CD14-positive monocyte (primary cell): ENCODE results near the gene KIF16B. TPM values are rescaled to one million over a fixed set of nuclear protein-coding genes. Genes with fewer than 3 reads are reported as not detected.

Source experiments
- DNase-seq, 3 donors: peaks; one replicate each; pipeline ENCODE4 v3.0.0-alpha.2; 2011 to 2022
- H2AFZ ChIP-seq: 2 replicates; pipeline ENCODE4 v1.6.0; 2012; ENCODE audit warnings: mild to moderate bottlenecking, low read depth, low read length, inconsistent platforms; ENCODE audit not compliant: insufficient read depth, poor library complexity, severe bottlenecking
- H3K27ac ChIP-seq, 2 donors: 1 replicate in 1 of 2; 2 replicates in 1 of 2; pipeline ENCODE4 v1.5.1; 2012 to 2013; ENCODE audit warnings: low read length in 2 of 2, control low read depth in 1 of 2, inconsistent platforms in 1 of 2, low read depth in 1 of 2, mild to moderate bottlenecking in 1 of 2
- H3K27me3 ChIP-seq, 2 donors: one replicate each; pipeline versions ENCODE4 v1.6.0 to v1.6.1; 2011 to 2013; ENCODE audit warnings: low read length in 2 of 2; ENCODE audit not compliant: control insufficient read depth in 2 of 2, insufficient read depth in 2 of 2
- H3K36me3 ChIP-seq, 2 donors: replicated peaks in 1 of 2; 1 replicate in 1 of 2; 2 replicates in 1 of 2; pipeline versions ENCODE4 v1.5.1 to v1.6.1; 2012 to 2013; ENCODE audit warnings: low read length in 2 of 2, control low read depth in 1 of 2, inconsistent platforms in 1 of 2, mild to moderate bottlenecking in 1 of 2; ENCODE audit not compliant: insufficient read depth in 2 of 2, control insufficient read depth in 1 of 2
- H3K4me1 ChIP-seq, 2 donors: 1 replicate in 1 of 2; 2 replicates in 1 of 2; pipeline versions ENCODE4 v1.5.1 to v1.6.1; 2012 to 2013; ENCODE audit warnings: low read length in 2 of 2, control low read depth in 1 of 2, inconsistent platforms in 1 of 2, mild to moderate bottlenecking in 1 of 2, moderate library complexity in 1 of 2; ENCODE audit not compliant: insufficient read depth in 2 of 2, control insufficient read depth in 1 of 2
- H3K4me2 ChIP-seq: replicated peaks from 2 replicates; pipeline ENCODE3; 2012; ENCODE audit warnings: low read length, moderate library complexity, mild to moderate bottlenecking; ENCODE audit not compliant: poor library complexity, severe bottlenecking; ENCODE audit errors: extremely low read depth
- H3K4me3 ChIP-seq, 3 experiments: fragments of 200-600 bp in 1 of 3; sonication (generic) in 1 of 3; replicated peaks in 1 of 3; 1 replicate in 2 of 3; 2 replicates in 1 of 3; pipeline ENCODE4 v1.5.1; 2011 to 2013; ENCODE audit warnings: low read length in 3 of 3, mild to moderate bottlenecking in 3 of 3, control low read depth in 2 of 3, low read depth in 2 of 3, inconsistent platforms in 1 of 3, moderate library complexity in 1 of 3
- H3K79me2 ChIP-seq: 2 replicates; pipeline ENCODE4 v1.6.0; 2012; ENCODE audit warnings: mild to moderate bottlenecking, control low read depth, inconsistent platforms, low read length, moderate library complexity; ENCODE audit not compliant: insufficient read depth
- H3K9ac ChIP-seq: 2 replicates; pipeline ENCODE4 v1.6.0; 2017; ENCODE audit warnings: low read length, mild to moderate bottlenecking; ENCODE audit not compliant: insufficient read depth, poor library complexity, severe bottlenecking
- H3K9me3 ChIP-seq, 2 donors: replicated peaks in 1 of 2; 1 replicate in 1 of 2; 2 replicates in 1 of 2; pipeline versions ENCODE4 v1.5.1 to v1.6.1; 2012 to 2013; ENCODE audit warnings: low read length in 2 of 2, control low read depth in 1 of 2; ENCODE audit not compliant: control insufficient read depth in 1 of 2, insufficient read depth in 1 of 2
- H4K20me1 ChIP-seq: 2 replicates; pipeline ENCODE4 v1.6.0; 2012; ENCODE audit warnings: mild to moderate bottlenecking, low read length, control low read depth, moderate library complexity; ENCODE audit not compliant: insufficient read depth
- H3K27ac Mint-ChIP-seq, 7 donors: one replicate each; pipeline ENCODE4 v1.8.0; 2020; ENCODE audit warnings: mild to moderate bottlenecking in 7 of 7, mixed read lengths in 7 of 7, moderate library complexity in 6 of 7, inconsistent platforms in 2 of 7
- H3K27me3 Mint-ChIP-seq, 3 donors: one replicate each; pipeline ENCODE4 v1.8.0; 2021 to 2022; ENCODE audit warnings: low read depth in 3 of 3, mild to moderate bottlenecking in 3 of 3, mixed read lengths in 3 of 3, moderate library complexity in 3 of 3, inconsistent platforms in 1 of 3
- H3K36me3 Mint-ChIP-seq, 2 donors: one replicate each; pipeline ENCODE4 v1.8.0; 2020; ENCODE audit warnings: mixed read lengths in 2 of 2, inconsistent platforms in 1 of 2, mild to moderate bottlenecking in 1 of 2
- H3K4me1 Mint-ChIP-seq: one replicate; pipeline ENCODE4 v1.8.0; 2020; ENCODE audit warnings: mild to moderate bottlenecking, mixed read lengths
- H3K4me3 Mint-ChIP-seq, 2 donors: one replicate each; pipeline ENCODE4 v1.8.0; 2020; ENCODE audit warnings: mild to moderate bottlenecking in 2 of 2, mixed read lengths in 2 of 2, moderate library complexity in 1 of 2
- H3K9me3 Mint-ChIP-seq, 7 donors: one replicate each; pipeline ENCODE4 v1.8.0; 2020 to 2022; ENCODE audit warnings: mixed read lengths in 7 of 7, mild to moderate bottlenecking in 6 of 7, moderate library complexity in 6 of 7, inconsistent platforms in 2 of 7
- WGBS: methylation state at CpG from one replicate; pipeline ENCODE4 v1.1.5; 2013; ENCODE audit warnings: missing lambda C conversion rate; ENCODE audit not compliant: insufficient coverage; 5-methylcytosine and 5-hydroxymethylcytosine counted together
- intact Hi-C, 2 donors: fragments of 100-400 bp; cut with micrococcal nuclease; formaldehyde crosslinking; loops; one replicate each; pipeline versions ENCODE4 v1.15.0 to v1.15.1; 2023
- polyA plus RNA-seq, 3 donors: library from polyadenylated mRNA; depleted of rRNA in 1 of 3; unstranded in 2 of 3; stranded (reverse) in 1 of 3; fragments of 300-500 nt in 2 of 3; fragments of >200 nt in 1 of 3; fragmentation: Illumina TruSeq in 2 of 3; gene quantifications; 1 replicate in 2 of 3; 2 replicates in 1 of 3; pipeline ENCODE4 v1.2.3, GENCODE V29; 2012 to 2021
- TF ChIP-seq, protein P1 (sequence below): fragments of 200-600 bp; IDR thresholded peaks from one replicate; pipeline ENCODE4 v1.8.0; 2022; ENCODE audit warnings: antibody characterized with exemption, mild to moderate bottlenecking

Gene KIF16B
- polyA plus RNA-seq, 3 donors: 0.89 to 2.9 (median 2.8) TPM

- no peaks in the 10 kb centered on the region for H3K9me3 ChIP-seq
- WGBS: no CpG with 5 or more reads among the region's 5 CpGs
Measured at GRCh38 chr20:16404171-16404570, 169.1 kb downstream of the KIF16B start.

GRCh38 chr20:16400234-16400633 is 173.0 kb downstream of the KIF16B start:
- Mint-ChIP-seq H3K4me1 (peaks cover 2% of the 10 kb centered on the region), H3K4me3 (no peak overlapping the region), H3K27ac (no peak overlapping the region), H3K36me3 (peaks cover 22 to 27% of the 10 kb centered on the region in 2 donors), H3K27me3 (peaks cover 0 to 2% (median 2%) of the 10 kb centered on the region in 3 donors), H3K9me3 (peaks cover 0 to 6% (median 0%) of the 10 kb centered on the region in 7 donors)
- DNase-seq: no peak
- H3K4me1 ChIP-seq: no peaks in the 10 kb centered on the region
- intact Hi-C loops: no loop called here
- H3K79me2 ChIP-seq: no peaks in the 10 kb centered on the region
- no peaks in the 10 kb centered on the region for H3K9me3 ChIP-seq
- peaks cover 2 to 19% of the 10 kb centered on the region in 2 donors for H3K36me3 ChIP-seq
- no peak overlapping the region for H3K4me2 ChIP-seq
- H2AFZ ChIP-seq: no peak overlapping the region
- no peak overlapping the region for H3K4me3 ChIP-seq
- no peak overlapping the region for H3K27ac ChIP-seq
- H3K27me3 ChIP-seq: no peaks in the 10 kb centered on the region
- H4K20me1 ChIP-seq: no peaks in the 10 kb centered on the region
- no peak overlapping the region for H3K9ac ChIP-seq
- TF ChIP-seq, protein P1, sequence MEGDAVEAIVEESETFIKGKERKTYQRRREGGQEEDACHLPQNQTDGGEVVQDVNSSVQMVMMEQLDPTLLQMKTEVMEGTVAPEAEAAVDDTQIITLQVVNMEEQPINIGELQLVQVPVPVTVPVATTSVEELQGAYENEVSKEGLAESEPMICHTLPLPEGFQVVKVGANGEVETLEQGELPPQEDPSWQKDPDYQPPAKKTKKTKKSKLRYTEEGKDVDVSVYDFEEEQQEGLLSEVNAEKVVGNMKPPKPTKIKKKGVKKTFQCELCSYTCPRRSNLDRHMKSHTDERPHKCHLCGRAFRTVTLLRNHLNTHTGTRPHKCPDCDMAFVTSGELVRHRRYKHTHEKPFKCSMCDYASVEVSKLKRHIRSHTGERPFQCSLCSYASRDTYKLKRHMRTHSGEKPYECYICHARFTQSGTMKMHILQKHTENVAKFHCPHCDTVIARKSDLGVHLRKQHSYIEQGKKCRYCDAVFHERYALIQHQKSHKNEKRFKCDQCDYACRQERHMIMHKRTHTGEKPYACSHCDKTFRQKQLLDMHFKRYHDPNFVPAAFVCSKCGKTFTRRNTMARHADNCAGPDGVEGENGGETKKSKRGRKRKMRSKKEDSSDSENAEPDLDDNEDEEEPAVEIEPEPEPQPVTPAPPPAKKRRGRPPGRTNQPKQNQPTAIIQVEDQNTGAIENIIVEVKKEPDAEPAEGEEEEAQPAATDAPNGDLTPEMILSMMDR: no peak

More at GRCh38 chr20:16404171-16404570, 169.1 kb downstream of the KIF16B start:
- H3K27me3 ChIP-seq: no peaks in the 10 kb centered on the region
- no peaks in the 10 kb centered on the region for H3K79me2 ChIP-seq
- H3K9me3 Mint-ChIP-seq: peaks cover 0 to 6% (median 0%) of the 10 kb centered on the region in 7 donors
- intact Hi-C loops: no loop called here
- H3K27ac Mint-ChIP-seq: no peak overlapping the region
- H3K4me3 Mint-ChIP-seq: no peak overlapping the region
- no peak for DNase-seq
- H3K4me2 ChIP-seq: no peak overlapping the region
- H3K36me3 Mint-ChIP-seq: peaks cover 28 to 37% of the 10 kb centered on the region in 2 donors
- H3K4me1 ChIP-seq: no peaks in the 10 kb centered on the region
- TF ChIP-seq, protein P1: no peak
- no peak overlapping the region for H2AFZ ChIP-seq
- H3K9ac ChIP-seq: no peak overlapping the region
- no peaks in the 10 kb centered on the region for H4K20me1 ChIP-seq
- H3K4me1 Mint-ChIP-seq: peaks cover 2% of the 10 kb centered on the region
- H3K4me3 ChIP-seq: no peak overlapping the region
- peaks cover 0 to 2% (median 0%) of the 10 kb centered on the region in 3 donors for H3K27me3 Mint-ChIP-seq
- no peak overlapping the region for H3K27ac ChIP-seq
- peaks cover 2 to 29% of the 10 kb centered on the region in 2 donors for H3K36me3 ChIP-seq
